NCI-H2171 treated with DMSO at 0.1 percent for 48 hours (cell line): Measurements from ENCODE around the gene FAM120AOS.
A peak's percentile ranks its signal among the peaks of the same experiment; 100 is the strongest.

ENCODE experiments used
- DNase-seq: peaks from one replicate; lab custom pipeline; 2025; lab: John Stamatoyannopoulos, UW

The FAM120AOS gene

GRCh38 chr9:93453047-93453914 lies at the start of gene FAM120AOS:
FAM120AOS (minus strand) TSS chr9:93453581; CDS start chr9:93452709, 872 bp downstream.
- peak; percentile 95 for DNase-seq

- no peak for DNase-seq
Measured at GRCh38 chr9:93501406-93501805, 48.0 kb upstream of the FAM120AOS start.

- no peak for DNase-seq
Measured at GRCh38 chr9:93500571-93501298, 47.4 kb upstream of the FAM120AOS start.

- no peak for DNase-seq
Measured at GRCh38 chr9:93496285-93496684, 42.9 kb upstream of the FAM120AOS start.

GRCh38 chr9:93493949-93494348 lies 40.6 kb upstream of the FAM120AOS start:
- no peak for DNase-seq

GRCh38 chr9:93492327-93492726 lies 38.9 kb upstream of the FAM120AOS start:
- DNase-seq = no peak

- no peak for DNase-seq
Measured at GRCh38 chr9:93491593-93492232, 38.3 kb upstream of the FAM120AOS start.

- DNase-seq = no peak
Measured at GRCh38 chr9:93488244-93488643, 34.9 kb upstream of the FAM120AOS start.

- DNase-seq = no peak
Measured at GRCh38 chr9:93486268-93486667, 32.9 kb upstream of the FAM120AOS start.

- DNase-seq = no peak
Measured at GRCh38 chr9:93483497-93483896, 30.1 kb upstream of the FAM120AOS start.

- DNase-seq = no peak
Measured at GRCh38 chr9:93480728-93481324, 27.4 kb upstream of the FAM120AOS start.

- no peak for DNase-seq
Measured at GRCh38 chr9:93480262-93480661, 26.9 kb upstream of the FAM120AOS start.

- DNase-seq = no peak
Measured at GRCh38 chr9:93479726-93480125, 26.3 kb upstream of the FAM120AOS start.

GRCh38 chr9:93477397-93477796 lies 24.0 kb upstream of the FAM120AOS start:
- DNase-seq = no peak

- DNase-seq = no peak
Measured at GRCh38 chr9:93476924-93477323, 23.5 kb upstream of the FAM120AOS start.

- no peak for DNase-seq
Measured at GRCh38 chr9:93475856-93476255, 22.5 kb upstream of the FAM120AOS start.

GRCh38 chr9:93475108-93475507 lies 21.7 kb upstream of the FAM120AOS start:
- DNase-seq = no peak

- no peak for DNase-seq
Measured at GRCh38 chr9:93473411-93473810, 20.0 kb upstream of the FAM120AOS start.

- DNase-seq = no peak
Measured at GRCh38 chr9:93471124-93471523, 17.7 kb upstream of the FAM120AOS start.

- DNase-seq = no peak
Measured at GRCh38 chr9:93470391-93470790, 17.0 kb upstream of the FAM120AOS start.

- DNase-seq = no peak
Measured at GRCh38 chr9:93468763-93469456, 15.5 kb upstream of the FAM120AOS start.

GRCh38 chr9:93467462-93467861 lies 14.1 kb upstream of the FAM120AOS start:
- DNase-seq = no peak
